Kidney epithelial cell (primary cell): Measurements from ENCODE around the gene TRAPPC1. TPM values are rescaled to one million over a fixed set of nuclear protein-coding genes. Genes with fewer than 3 reads are reported as not detected.

ENCODE experiments used
- DNase-seq: peaks from one replicate; pipeline ENCODE4 v3.0.0-alpha.2; 2010; ENCODE audit warnings: low read depth
- H3K27me3 ChIP-seq: 2 replicates; pipeline ENCODE4 v1.6.0; 2011; ENCODE audit warnings: low read length; ENCODE audit not compliant: control insufficient read depth, insufficient read depth
- H3K36me3 ChIP-seq: 2 replicates; pipeline ENCODE4 v1.5.1; 2011; ENCODE audit warnings: low read length; ENCODE audit not compliant: control insufficient read depth, insufficient read depth
- H3K4me3 ChIP-seq: 2 replicates; pipeline ENCODE4 v1.5.1; 2011; ENCODE audit warnings: low read depth, mild to moderate bottlenecking, control low read depth, low read length
- total RNA-seq: library from RNA; depleted of rRNA; stranded (reverse); fragments of >200 nt; gene quantifications from 2 replicates; pipeline ENCODE4 v1.2.3, GENCODE V29; 2015
- TF ChIP-seq, protein P1 (sequence below): IDR thresholded peaks from 2 replicates; pipeline ENCODE4 v1.5.1; 2011; ENCODE audit warnings: mild to moderate bottlenecking, moderate library complexity, low read length, control low read depth, inconsistent platforms; ENCODE audit not compliant: insufficient read depth, poor library complexity, severe bottlenecking

The TRAPPC1 gene
- total RNA-seq, 1 donor from 2014 or later: 51.6 TPM

DNA sequence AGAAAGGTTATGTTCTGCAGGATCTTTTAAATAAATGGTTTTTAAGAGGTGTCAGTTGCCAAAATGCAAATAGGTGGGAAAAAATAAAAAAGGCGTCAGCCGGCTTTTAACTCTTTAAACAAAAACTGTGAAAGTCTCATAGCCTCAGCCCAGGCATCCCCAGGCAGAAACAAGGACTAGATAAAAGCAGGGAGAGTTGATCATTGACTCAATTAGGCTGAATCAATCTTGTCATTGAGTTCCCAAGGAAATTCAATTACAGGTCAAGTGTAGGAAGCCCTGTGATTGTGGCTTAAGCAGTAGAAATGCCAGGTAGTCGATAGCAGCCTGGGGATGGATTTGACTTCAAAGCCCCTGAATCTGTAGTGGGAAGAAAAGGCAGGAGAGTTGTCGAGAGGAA lies 39.9 kb upstream of the TRAPPC1 start:
- Histone ChIP-seq H3K4me3 (no peak overlapping the region), H3K27me3 (no peaks in the 10 kb centered on the region), H3K36me3 (no peaks in the 10 kb centered on the region)
- TF ChIP-seq, protein P1, sequence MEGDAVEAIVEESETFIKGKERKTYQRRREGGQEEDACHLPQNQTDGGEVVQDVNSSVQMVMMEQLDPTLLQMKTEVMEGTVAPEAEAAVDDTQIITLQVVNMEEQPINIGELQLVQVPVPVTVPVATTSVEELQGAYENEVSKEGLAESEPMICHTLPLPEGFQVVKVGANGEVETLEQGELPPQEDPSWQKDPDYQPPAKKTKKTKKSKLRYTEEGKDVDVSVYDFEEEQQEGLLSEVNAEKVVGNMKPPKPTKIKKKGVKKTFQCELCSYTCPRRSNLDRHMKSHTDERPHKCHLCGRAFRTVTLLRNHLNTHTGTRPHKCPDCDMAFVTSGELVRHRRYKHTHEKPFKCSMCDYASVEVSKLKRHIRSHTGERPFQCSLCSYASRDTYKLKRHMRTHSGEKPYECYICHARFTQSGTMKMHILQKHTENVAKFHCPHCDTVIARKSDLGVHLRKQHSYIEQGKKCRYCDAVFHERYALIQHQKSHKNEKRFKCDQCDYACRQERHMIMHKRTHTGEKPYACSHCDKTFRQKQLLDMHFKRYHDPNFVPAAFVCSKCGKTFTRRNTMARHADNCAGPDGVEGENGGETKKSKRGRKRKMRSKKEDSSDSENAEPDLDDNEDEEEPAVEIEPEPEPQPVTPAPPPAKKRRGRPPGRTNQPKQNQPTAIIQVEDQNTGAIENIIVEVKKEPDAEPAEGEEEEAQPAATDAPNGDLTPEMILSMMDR: no peak
- DNase-seq: no peak

- H3K4me3 ChIP-seq: no peak overlapping the region
- no peak for DNase-seq
- no peaks in the 10 kb centered on the region for H3K27me3 ChIP-seq
- TF ChIP-seq, protein P1: no peak
- no peaks in the 10 kb centered on the region for H3K36me3 ChIP-seq
Observed at GRCh38 chr17:7969433-7969832, 37.7 kb upstream of the TRAPPC1 start.

DNA sequence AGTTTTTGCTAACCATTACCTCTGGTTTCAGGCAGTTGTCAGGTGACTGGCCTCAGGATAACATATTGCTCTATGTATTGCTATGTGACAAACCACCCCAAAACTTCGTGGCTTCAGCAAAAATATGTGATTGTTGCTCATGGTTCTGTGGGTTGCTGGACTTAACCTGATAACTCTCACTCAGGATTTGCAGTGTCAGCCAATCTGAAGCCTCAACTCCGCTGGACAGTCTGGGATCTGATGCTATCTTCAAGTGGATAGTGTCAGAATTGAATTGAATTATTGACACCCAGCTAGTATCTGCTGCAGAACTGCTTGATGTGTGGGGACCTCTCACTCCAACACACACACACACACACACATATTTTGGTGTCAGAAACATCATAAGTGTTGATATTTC lies 36.0 kb upstream of the TRAPPC1 start:
- Histone ChIP-seq H3K4me3 (no peak overlapping the region), H3K36me3 (no peaks in the 10 kb centered on the region), H3K27me3 (no peaks in the 10 kb centered on the region)
- TF ChIP-seq, protein P1: no peak
- no peak for DNase-seq

DNA sequence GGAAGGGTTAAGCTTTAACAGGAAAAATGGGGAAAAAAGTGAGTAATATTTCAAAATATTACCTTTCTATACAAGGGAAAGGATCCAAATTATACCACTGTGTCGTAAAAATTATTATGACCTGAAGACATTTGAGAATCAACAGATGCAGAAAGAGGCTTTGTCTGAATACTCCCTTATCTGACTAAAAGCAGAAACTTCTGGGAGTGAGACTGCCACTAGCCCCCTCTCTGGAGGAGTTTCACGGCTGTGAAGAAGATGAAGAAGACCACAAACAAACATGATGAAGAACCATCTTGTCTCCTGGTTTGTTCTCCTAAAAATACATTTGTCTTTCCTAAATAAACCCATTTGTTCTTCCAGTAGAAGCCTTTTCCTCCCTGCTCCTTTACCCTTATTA lies 29.7 kb upstream of the TRAPPC1 start:
- no peak overlapping the region for H3K4me3 ChIP-seq
- DNase-seq: no peak
- no peaks in the 10 kb centered on the region for H3K36me3 ChIP-seq
- no peaks in the 10 kb centered on the region for H3K27me3 ChIP-seq
- TF ChIP-seq, protein P1: no peak

DNA sequence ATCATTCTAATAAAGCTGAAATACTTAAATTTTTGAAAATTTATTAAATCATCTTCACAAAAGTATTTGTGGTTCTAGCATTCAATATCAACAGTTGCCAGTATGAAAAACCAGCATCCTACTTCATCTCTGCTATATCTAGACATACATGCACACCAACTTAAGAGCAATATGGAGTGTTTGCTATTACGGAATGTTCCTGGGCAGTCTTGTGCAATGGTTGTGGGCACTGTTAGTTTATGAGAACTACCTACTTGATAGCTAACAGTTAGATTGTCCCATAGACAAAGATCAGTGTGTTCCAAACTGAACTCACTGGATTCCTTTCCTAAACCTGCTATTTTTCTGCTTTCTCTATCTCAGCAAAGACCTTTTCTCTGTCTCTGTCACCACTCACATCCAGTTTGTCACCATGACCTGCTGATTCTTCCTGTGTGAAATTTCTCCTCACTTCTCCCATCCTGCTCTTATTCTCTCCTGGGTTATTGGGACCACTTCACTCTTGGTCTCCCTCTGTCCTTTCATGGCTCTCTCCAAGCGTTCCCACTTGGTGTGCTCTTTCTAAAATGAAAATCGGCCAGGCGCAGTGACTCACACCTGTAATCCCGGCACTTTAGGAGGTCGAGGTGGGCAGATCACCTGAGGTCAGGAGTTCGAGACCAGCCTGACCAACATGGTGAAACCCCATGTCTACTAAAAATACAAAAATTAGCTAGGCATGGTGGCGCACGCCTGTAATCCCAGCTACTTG lies 27.9 kb upstream of the TRAPPC1 start:
- H3K27me3 ChIP-seq: no peaks in the 10 kb centered on the region
- no peaks in the 10 kb centered on the region for H3K36me3 ChIP-seq
- TF ChIP-seq, protein P1: no peak
- no peak for DNase-seq
- H3K4me3 ChIP-seq: no peak overlapping the region
